ENCODE data around the gene CKS2.
A peak's percentile ranks its signal among the peaks of the same experiment; 100 is the strongest.
"Not testable (repeated sequence)": the region's sequence is repeated elsewhere in the genome, so short reads cannot be mapped to it uniquely, and the experiment has no call there.

Gene CKS2

GRCh38 chr9:89310475-89311345 is at the start of gene CKS2:
Gene CKS2, plus strand, starts transcription at chr9:89311195. Its CDS starts 98 bp downstream, at chr9:89311293.
- DNase-seq, result peak; percentile 95

GRCh38 chr9:89273528-89274279 is 37.3 kb upstream of the CKS2 start:
- no peak for DNase-seq

- DNase-seq, result no peak
Measured at GRCh38 chr9:89274838-89275237, 36.2 kb upstream of the CKS2 start.

- DNase-seq, result not testable (repeated sequence)
Measured at GRCh38 chr9:89276040-89276439, 35.0 kb upstream of the CKS2 start.

GRCh38 chr9:89277043-89277442 is 34.0 kb upstream of the CKS2 start:
- DNase-seq, result no peak

GRCh38 chr9:89277454-89277853 is 33.5 kb upstream of the CKS2 start:
- DNase-seq, result no peak

GRCh38 chr9:89278551-89278950 is 32.4 kb upstream of the CKS2 start:
- no peak for DNase-seq

GRCh38 chr9:89278997-89279739 is 31.8 kb upstream of the CKS2 start:
- no peak for DNase-seq

GRCh38 chr9:89281106-89281505 is 29.9 kb upstream of the CKS2 start:
- no peak for DNase-seq

GRCh38 chr9:89282248-89282968 is 28.6 kb upstream of the CKS2 start:
- not testable (repeated sequence) for DNase-seq

- no peak for DNase-seq
Measured at GRCh38 chr9:89284076-89284475, 26.9 kb upstream of the CKS2 start.

GRCh38 chr9:89291741-89292140 is 19.3 kb upstream of the CKS2 start:
- no peak for DNase-seq

GRCh38 chr9:89293014-89293413 is 18.0 kb upstream of the CKS2 start:
- no peak for DNase-seq

- DNase-seq, result no peak
Measured at GRCh38 chr9:89295400-89295799, 15.6 kb upstream of the CKS2 start.

- DNase-seq, result not testable (repeated sequence)
Measured at GRCh38 chr9:89301996-89302395, 9.0 kb upstream of the CKS2 start.

- DNase-seq, result no peak
Measured at GRCh38 chr9:89304020-89304833, 6.8 kb upstream of the CKS2 start.

GRCh38 chr9:89304834-89305188 is 6.2 kb upstream of the CKS2 start:
- DNase-seq, result no peak

GRCh38 chr9:89305868-89306267 is 5.1 kb upstream of the CKS2 start:
- DNase-seq, result no peak

- no peak for DNase-seq
Measured at GRCh38 chr9:89309166-89309565, 1.8 kb upstream of the CKS2 start.

- DNase-seq, result no peak
Measured at GRCh38 chr9:89309608-89310474, 1.2 kb upstream of the CKS2 start.

Measured in DMS79 (cell line).